Muscle layer of duodenum (tissue), 2 donors: Measurements from ENCODE around the gene KCNK17.
A peak's percentile ranks its signal among the peaks of the same experiment; 100 is the strongest.

Experiments used
- H3K27ac ChIP-seq: one replicate; pipeline ENCODE4 v1.7.0; 2013; ENCODE audit warnings: mild to moderate bottlenecking, low read length
- H3K27me3 ChIP-seq: one replicate; pipeline ENCODE4 v1.7.0; 2013; ENCODE audit warnings: low read depth, mild to moderate bottlenecking, control low read depth, low read length
- H3K36me3 ChIP-seq, 2 donors: one replicate each; pipeline ENCODE4 v1.7.0; 2013; ENCODE audit warnings: low read length in 2 of 2, control low read depth in 1 of 2, mild to moderate bottlenecking in 1 of 2; ENCODE audit not compliant: insufficient read depth in 2 of 2, control insufficient read depth in 1 of 2
- H3K4me1 ChIP-seq, 2 donors: one replicate each; pipeline ENCODE4 v1.7.0; 2013; ENCODE audit warnings: low read length in 2 of 2, mild to moderate bottlenecking in 2 of 2, control low read depth in 1 of 2, moderate library complexity in 1 of 2; ENCODE audit not compliant: insufficient read depth in 2 of 2, control insufficient read depth in 1 of 2
- H3K4me3 ChIP-seq, 2 donors: one replicate each; pipeline ENCODE4 v1.7.0; 2013; ENCODE audit warnings: low read length in 2 of 2, low read depth in 1 of 2, mild to moderate bottlenecking in 1 of 2
- H3K9me3 ChIP-seq, 2 donors: one replicate each; pipeline ENCODE4 v1.7.0; 2013; ENCODE audit warnings: low read length in 2 of 2, control low read depth in 1 of 2, mild to moderate bottlenecking in 1 of 2; ENCODE audit not compliant: control insufficient read depth in 1 of 2
- donor health status: healthy.

The KCNK17 gene

GRCh38 chr6:39313526-39314272, 520 bp downstream of the KCNK17 start:
- Histone ChIP-seq H3K4me3 (peak overlapping the region in 1 of 2 donors; percentile 47), H3K36me3 (no peaks in the 10 kb centered on the region), H3K4me1 (peaks cover 0 to 17% of the 10 kb centered on the region in 2 donors), H3K9me3 (no peaks in the 10 kb centered on the region), H3K27me3 (peaks cover 23% of the 10 kb centered on the region), H3K27ac (no peak overlapping the region)

- Histone ChIP-seq H3K27me3 (peaks cover 23% of the 10 kb centered on the region), H3K36me3 (no peaks in the 10 kb centered on the region), H3K4me1 (peaks cover 0 to 17% of the 10 kb centered on the region in 2 donors), H3K4me3 (peak overlapping the region; percentile 18 to 47), H3K27ac (no peak overlapping the region), H3K9me3 (no peaks in the 10 kb centered on the region)
Observed at GRCh38 chr6:39312912-39313525, 1.2 kb downstream of the KCNK17 start.

- no peaks in the 10 kb centered on the region for H3K9me3 ChIP-seq
- peaks cover 23% of the 10 kb centered on the region for H3K27me3 ChIP-seq
- H3K36me3 ChIP-seq: no peaks in the 10 kb centered on the region
- H3K4me3 ChIP-seq: no peak overlapping the region
- no peak overlapping the region for H3K27ac ChIP-seq
- peaks cover 0 to 17% of the 10 kb centered on the region in 2 donors for H3K4me1 ChIP-seq
Observed at GRCh38 chr6:39310542-39310941, 3.7 kb downstream of the KCNK17 start.

- Histone ChIP-seq H3K27me3 (peaks cover 22% of the 10 kb centered on the region), H3K36me3 (no peaks in the 10 kb centered on the region), H3K4me3 (no peak overlapping the region), H3K9me3 (no peaks in the 10 kb centered on the region), H3K27ac (no peak overlapping the region), H3K4me1 (peaks cover 0 to 17% of the 10 kb centered on the region in 2 donors)
Observed at GRCh38 chr6:39309942-39310531, 4.2 kb downstream of the KCNK17 start.

GRCh38 chr6:39307462-39307861, 6.8 kb downstream of the KCNK17 start:
- Histone ChIP-seq H3K4me3 (no peak overlapping the region), H3K9me3 (no peaks in the 10 kb centered on the region), H3K27ac (no peak overlapping the region)

DNA sequence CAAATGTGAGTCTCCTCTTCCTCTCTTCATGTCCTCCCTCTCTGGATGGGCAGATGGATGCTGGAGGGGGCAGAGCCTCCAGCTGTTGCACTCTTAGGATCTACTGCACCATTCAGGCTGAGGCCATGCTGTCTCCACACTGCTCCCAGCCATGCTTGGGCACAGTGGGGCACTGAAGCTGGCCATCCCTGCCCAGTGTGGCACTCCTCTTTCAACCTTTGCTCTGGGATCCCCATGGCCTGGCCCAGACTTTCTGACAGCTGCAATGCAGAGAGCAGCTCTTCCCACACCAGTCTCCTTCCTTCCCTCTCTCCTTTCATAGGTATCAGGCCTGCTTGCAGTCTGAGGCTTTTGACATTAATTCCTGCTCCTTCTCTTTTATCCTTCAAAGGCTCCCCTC, 9.3 kb downstream of the KCNK17 start:
- Histone ChIP-seq H3K27ac (no peak overlapping the region), H3K4me3 (no peak overlapping the region), H3K36me3 (no peaks in the 10 kb centered on the region), H3K4me1 (peaks cover 0 to 6% of the 10 kb centered on the region in 2 donors), H3K27me3 (no peaks in the 10 kb centered on the region), H3K9me3 (no peaks in the 10 kb centered on the region)

More at GRCh38 chr6:39307462-39307861, 6.8 kb downstream of the KCNK17 start:
- peaks cover 7% of the 10 kb centered on the region for H3K27me3 ChIP-seq
- peaks cover 0 to 6% of the 10 kb centered on the region in 2 donors for H3K4me1 ChIP-seq
- H3K36me3 ChIP-seq: no peaks in the 10 kb centered on the region

DNA sequence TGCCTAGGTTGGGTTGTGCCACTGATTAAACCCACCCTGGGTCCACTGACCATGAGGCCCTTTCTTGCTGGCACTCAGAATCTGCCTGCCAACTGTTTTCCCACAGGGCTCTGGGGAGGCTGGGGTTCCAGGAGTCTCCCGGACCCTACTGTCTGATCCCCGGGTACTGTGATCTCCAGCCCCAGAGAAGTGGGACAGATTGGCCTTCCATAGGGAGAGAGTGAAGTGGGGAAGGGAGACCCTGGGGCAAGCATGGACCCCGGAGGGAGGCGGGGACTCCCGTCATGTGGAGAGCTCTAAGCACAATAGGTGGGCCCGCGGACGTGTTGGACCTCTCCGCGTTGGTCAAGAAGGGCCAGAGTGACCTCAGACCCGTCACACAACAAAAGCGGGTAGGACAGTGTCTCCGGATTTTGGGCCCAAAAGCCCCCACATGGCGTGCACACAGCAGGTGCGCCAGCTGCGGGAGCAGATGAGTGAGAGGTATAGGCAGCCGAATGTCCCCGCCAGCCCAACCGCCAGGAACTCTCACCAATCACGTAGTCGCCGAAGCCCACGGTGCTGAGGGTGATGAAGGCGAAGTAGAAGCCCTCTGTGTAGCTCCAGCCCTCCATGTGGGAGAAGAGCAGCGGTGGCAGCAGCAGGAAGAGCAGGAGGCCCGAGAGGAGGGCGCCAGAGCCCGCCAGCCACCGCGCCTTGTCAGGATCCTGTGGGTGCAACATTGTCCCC, 10.6 kb downstream of the KCNK17 start:
- Histone ChIP-seq H3K9me3 (no peaks in the 10 kb centered on the region), H3K27ac (no peak overlapping the region), H3K4me1 (peaks cover 0 to 6% of the 10 kb centered on the region in 2 donors), H3K4me3 (no peak overlapping the region), H3K27me3 (no peaks in the 10 kb centered on the region), H3K36me3 (no peaks in the 10 kb centered on the region)

- Histone ChIP-seq H3K9me3 (no peaks in the 10 kb centered on the region), H3K4me1 (peaks cover 0 to 6% of the 10 kb centered on the region in 2 donors), H3K36me3 (no peaks in the 10 kb centered on the region), H3K27ac (no peak overlapping the region), H3K27me3 (no peaks in the 10 kb centered on the region), H3K4me3 (peak overlapping the region; percentile 31 to 32)
Observed at GRCh38 chr6:39302669-39303424, 11.4 kb downstream of the KCNK17 start.

- H3K27ac ChIP-seq: no peak overlapping the region
- no peaks in the 10 kb centered on the region for H3K36me3 ChIP-seq
- H3K9me3 ChIP-seq: no peaks in the 10 kb centered on the region
- no peaks in the 10 kb centered on the region for H3K27me3 ChIP-seq
- peaks cover 0 to 6% of the 10 kb centered on the region in 2 donors for H3K4me1 ChIP-seq
- no peak overlapping the region for H3K4me3 ChIP-seq
Observed at GRCh38 chr6:39302011-39302410, 12.2 kb downstream of the KCNK17 start.

GRCh38 chr6:39301606-39302005, 12.6 kb downstream of the KCNK17 start:
- Histone ChIP-seq H3K36me3 (no peaks in the 10 kb centered on the region), H3K27me3 (no peaks in the 10 kb centered on the region), H3K27ac (no peak overlapping the region), H3K4me1 (peaks cover 0 to 6% of the 10 kb centered on the region in 2 donors), H3K4me3 (no peak overlapping the region), H3K9me3 (no peaks in the 10 kb centered on the region)
